Nephron progenitor cell (in vitro differentiated cells): ENCODE data around the gene CIITA.

Source experiments
- DNase-seq: peaks from one replicate; pipeline ENCODE4 v3.0.0; 2021
- H3K27ac Mint-ChIP-seq: 2 replicates; pipeline ENCODE4 v1.8.0; 2021; ENCODE audit warnings: mild to moderate bottlenecking, moderate library complexity, mixed read lengths
- H3K27me3 Mint-ChIP-seq: 2 replicates; pipeline ENCODE4 v1.8.0; 2021; ENCODE audit warnings: mild to moderate bottlenecking, low read depth, mixed read lengths; ENCODE audit not compliant: poor library complexity
- H3K36me3 Mint-ChIP-seq: 2 replicates; pipeline ENCODE4 v1.8.0; 2021; ENCODE audit warnings: low read depth, mixed read lengths
- H3K4me1 Mint-ChIP-seq: 2 replicates; pipeline ENCODE4 v1.8.0; 2021; ENCODE audit warnings: mixed read lengths
- H3K4me3 Mint-ChIP-seq: 2 replicates; pipeline ENCODE4 v1.8.0; 2021; ENCODE audit warnings: mild to moderate bottlenecking, moderate library complexity, mixed read lengths
- H3K9me3 Mint-ChIP-seq: 2 replicates; pipeline ENCODE4 v1.8.0; 2021; ENCODE audit warnings: mild to moderate bottlenecking, moderate library complexity, mixed read lengths
- CTCF ChIP-seq: fragments of 200-600 bp; sonication (generic); IDR thresholded peaks from 2 replicates; pipeline ENCODE4 v1.5.0; 2021; ENCODE audit warnings: antibody characterized with exemption

CIITA gene

GRCh38 chr16:10856042-10856441 is 21.0 kb upstream of the CIITA start:
- no peak for TF ChIP-seq CTCF
- no peak overlapping the region for H3K27ac Mint-ChIP-seq
- H3K27me3 Mint-ChIP-seq: peaks cover 9% of the 10 kb centered on the region
- H3K9me3 Mint-ChIP-seq: peaks cover 7% of the 10 kb centered on the region
- no peaks in the 10 kb centered on the region for H3K4me1 Mint-ChIP-seq
- no peaks in the 10 kb centered on the region for H3K36me3 Mint-ChIP-seq
- no peak overlapping the region for H3K4me3 Mint-ChIP-seq
- no peak for DNase-seq

- Mint-ChIP-seq H3K27me3 (peaks cover 22% of the 10 kb centered on the region), H3K27ac (no peak overlapping the region), H3K4me3 (no peak overlapping the region), H3K4me1 (no peaks in the 10 kb centered on the region), H3K36me3 (no peaks in the 10 kb centered on the region), H3K9me3 (peaks cover 7% of the 10 kb centered on the region)
- no peak for DNase-seq
- no peak for TF ChIP-seq CTCF
These were observed 18.8 kb upstream of the CIITA start for GRCh38 chr16:10858203-10858602.

GRCh38 chr16:10859020-10859419 is 18.0 kb upstream of the CIITA start:
- no peak for TF ChIP-seq CTCF
- Mint-ChIP-seq H3K27ac (no peak overlapping the region), H3K27me3 (peaks cover 27% of the 10 kb centered on the region), H3K9me3 (peaks cover 7% of the 10 kb centered on the region), H3K4me3 (no peak overlapping the region), H3K36me3 (no peaks in the 10 kb centered on the region), H3K4me1 (no peaks in the 10 kb centered on the region)
- DNase-seq: no peak

DNA sequence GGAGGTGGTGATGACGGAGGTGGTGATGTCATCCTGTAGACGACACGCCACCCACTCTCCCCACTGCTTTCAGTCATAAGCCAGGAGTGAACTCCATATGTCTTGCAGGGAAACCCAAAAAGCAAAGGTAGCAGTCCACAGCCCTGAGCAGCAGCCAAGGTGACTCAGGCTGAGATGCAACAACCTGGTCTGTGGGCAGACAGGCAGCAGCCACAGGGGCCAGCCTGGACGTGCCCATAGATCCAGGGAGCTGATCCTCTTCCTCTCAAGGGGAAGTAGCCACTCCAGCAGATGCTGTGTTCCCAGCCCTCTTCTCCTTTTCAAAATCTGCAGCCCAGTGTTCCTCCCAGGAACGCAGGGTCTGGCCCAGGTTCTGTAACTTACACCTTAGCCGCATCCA is 17.3 kb upstream of the CIITA start:
- H3K36me3 Mint-ChIP-seq: no peaks in the 10 kb centered on the region
- no peak for DNase-seq
- H3K4me3 Mint-ChIP-seq: no peak overlapping the region
- no peak for TF ChIP-seq CTCF
- H3K9me3 Mint-ChIP-seq: peaks cover 7% of the 10 kb centered on the region
- H3K27ac Mint-ChIP-seq: no peak overlapping the region
- H3K4me1 Mint-ChIP-seq: no peaks in the 10 kb centered on the region
- peaks cover 27% of the 10 kb centered on the region for H3K27me3 Mint-ChIP-seq

- Mint-ChIP-seq H3K4me1 (no peaks in the 10 kb centered on the region), H3K27me3 (peaks cover 23% of the 10 kb centered on the region), H3K27ac (no peak overlapping the region), H3K9me3 (peaks cover 7% of the 10 kb centered on the region), H3K36me3 (no peaks in the 10 kb centered on the region), H3K4me3 (no peak overlapping the region)
- DNase-seq: no peak
- TF ChIP-seq CTCF: no peak
These were observed 14.6 kb upstream of the CIITA start for GRCh38 chr16:10862438-10862837.

DNA sequence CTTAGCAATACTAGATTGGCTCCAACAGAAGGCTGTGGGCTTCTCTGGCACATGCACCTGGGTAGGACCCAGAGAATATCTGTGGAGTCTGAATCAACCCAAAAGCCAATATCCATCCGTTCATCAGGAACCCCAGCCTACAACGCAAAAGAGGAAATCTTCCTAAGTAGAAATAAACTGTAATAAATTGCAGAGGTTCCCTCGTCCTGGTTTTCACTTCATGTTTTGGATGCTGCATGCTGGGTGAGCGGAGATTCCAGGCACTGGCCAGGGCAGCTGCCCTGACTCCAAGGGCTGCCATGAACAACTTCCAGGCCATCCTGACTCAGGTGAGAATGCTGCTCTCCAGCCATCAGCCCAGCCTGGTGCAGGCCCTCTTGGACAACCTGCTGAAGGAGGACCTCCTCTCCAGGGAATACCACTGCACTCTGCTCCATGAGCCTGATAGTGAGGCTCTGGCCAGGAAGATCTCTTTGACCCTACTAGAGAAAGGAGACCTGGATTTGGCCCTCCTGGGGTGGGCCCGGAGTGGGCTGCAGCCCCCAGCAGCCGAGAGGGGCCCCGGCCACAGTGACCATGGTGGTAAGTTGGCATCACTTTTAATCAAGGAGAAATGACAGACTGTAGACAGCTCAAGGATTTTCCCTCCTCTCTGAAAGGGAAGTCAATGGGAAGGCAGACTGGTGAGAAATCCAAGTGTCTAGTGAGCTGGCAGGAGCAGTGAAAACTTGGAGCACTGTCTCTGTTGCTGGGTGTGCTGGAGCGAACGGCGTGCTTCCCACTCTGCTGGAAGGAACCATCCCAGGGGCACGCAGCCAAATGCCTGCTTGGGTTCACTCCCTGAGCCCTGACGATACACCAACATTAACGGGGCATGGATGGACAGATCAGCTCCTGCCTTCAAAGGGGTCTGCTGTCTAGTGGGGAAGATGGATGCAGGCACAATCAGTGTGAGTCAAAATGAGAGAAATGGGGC is 10.7 kb upstream of the CIITA start:
- no peak for TF ChIP-seq CTCF
- Mint-ChIP-seq H3K36me3 (no peaks in the 10 kb centered on the region), H3K27me3 (peaks cover 27% of the 10 kb centered on the region), H3K9me3 (no peaks in the 10 kb centered on the region), H3K4me1 (peaks cover 14% of the 10 kb centered on the region), H3K4me3 (no peak overlapping the region), H3K27ac (no peak overlapping the region)
- DNase-seq: no peak
